T-helper 2 cell treated with Interferon-gamma antibody and Interleukin-4, amounts not matched to agents 5 μg/mL and 100 μg/mL, for 36 hours (primary cell): ENCODE data around the gene USP35.
"Not testable (repeated sequence)": the region's sequence is repeated elsewhere in the genome, so short reads cannot be mapped to it uniquely, and the experiment has no call there.

ENCODE experiments used
- DNase-seq: peaks from one replicate; pipeline ENCODE4 v3.0.0; 2021; ENCODE audit warnings: low spot score
- H3K27ac Mint-ChIP-seq: one replicate; pipeline ENCODE4 v1.8.0; 2021; ENCODE audit warnings: mild to moderate bottlenecking, mixed read lengths
- H3K27me3 Mint-ChIP-seq: one replicate; pipeline ENCODE4 v1.8.0; 2021; ENCODE audit warnings: low read depth, mixed read lengths
- H3K36me3 Mint-ChIP-seq: one replicate; pipeline ENCODE4 v1.8.0; 2021; ENCODE audit warnings: low read depth, mixed read lengths
- H3K4me1 Mint-ChIP-seq: one replicate; pipeline ENCODE4 v1.8.0; 2021; ENCODE audit warnings: low read depth, mixed read lengths
- H3K4me3 Mint-ChIP-seq: one replicate; pipeline ENCODE4 v1.8.0; 2022; ENCODE audit warnings: mild to moderate bottlenecking, moderate library complexity, mixed read lengths
- H3K9me3 Mint-ChIP-seq: one replicate; pipeline ENCODE4 v1.8.0; 2021; ENCODE audit warnings: mixed read lengths

USP35 gene

GRCh38 chr11:78221396-78222315 is 32.9 kb downstream of the USP35 start:
- peaks cover 83% of the 10 kb centered on the region for H3K36me3 Mint-ChIP-seq
- H3K9me3 Mint-ChIP-seq, result no peaks in the 10 kb centered on the region
- peak overlapping the region; percentile 26 for H3K27ac Mint-ChIP-seq
- H3K4me3 Mint-ChIP-seq, result no peak overlapping the region
- no peaks in the 10 kb centered on the region for H3K27me3 Mint-ChIP-seq
- no peak for DNase-seq
- H3K4me1 Mint-ChIP-seq, result peaks cover 38% of the 10 kb centered on the region

DNA sequence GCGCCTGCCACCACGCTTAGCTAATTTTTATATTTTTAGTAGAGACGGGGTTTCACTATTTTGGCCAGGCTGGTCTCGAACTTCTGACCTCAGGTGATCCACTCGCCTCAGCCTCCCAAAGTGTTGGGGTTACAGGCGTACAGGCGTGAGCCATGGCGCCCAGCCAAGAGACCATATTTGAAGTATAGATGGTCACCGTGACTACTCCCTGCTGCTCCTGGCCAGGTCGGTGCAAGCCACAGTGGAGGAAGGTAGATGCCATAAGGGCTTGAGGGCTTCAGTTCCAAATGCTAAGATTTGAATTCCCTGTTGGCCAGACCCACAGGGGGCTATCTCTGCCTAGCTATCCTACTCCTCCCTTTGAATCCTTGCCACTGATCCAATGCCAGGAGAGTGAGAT is 34.0 kb downstream of the USP35 start:
- not testable (repeated sequence) for DNase-seq, H3K27ac Mint-ChIP-seq, H3K4me3 Mint-ChIP-seq, H3K27me3 Mint-ChIP-seq, H3K9me3 Mint-ChIP-seq
- H3K36me3 Mint-ChIP-seq, result peaks cover 83% of the 10 kb centered on the region
- H3K4me1 Mint-ChIP-seq, result peaks cover 41% of the 10 kb centered on the region

- Mint-ChIP-seq H3K4me1 (peaks cover 43% of the 10 kb centered on the region), H3K27me3 (no peaks in the 10 kb centered on the region), H3K9me3 (no peaks in the 10 kb centered on the region), H3K4me3 (no peak overlapping the region), H3K27ac (peak overlapping the region; percentile 73), H3K36me3 (peaks cover 78% of the 10 kb centered on the region)
- no peak for DNase-seq
Observed at GRCh38 chr11:78223320-78223954, 34.7 kb downstream of the USP35 start.

GRCh38 chr11:78224506-78224905 is 35.8 kb downstream of the USP35 start:
- Mint-ChIP-seq H3K27ac (peak overlapping the region; percentile 62), H3K9me3 (no peaks in the 10 kb centered on the region), H3K4me1 (peaks cover 53% of the 10 kb centered on the region), H3K4me3 (no peak overlapping the region), H3K27me3 (no peaks in the 10 kb centered on the region), H3K36me3 (peaks cover 77% of the 10 kb centered on the region)
- DNase-seq, result no peak

GRCh38 chr11:78224906-78225420 is 36.2 kb downstream of the USP35 start:
- H3K27me3 Mint-ChIP-seq, result no peaks in the 10 kb centered on the region
- H3K27ac Mint-ChIP-seq, result peak overlapping the region; percentile 62
- H3K9me3 Mint-ChIP-seq, result no peaks in the 10 kb centered on the region

GRCh38 chr11:78226684-78227680 is 38.3 kb downstream of the USP35 start:
- DNase-seq, result peak; percentile 27
- no peaks in the 10 kb centered on the region for H3K27me3 Mint-ChIP-seq
- peak overlapping the region; percentile 14 for H3K4me3 Mint-ChIP-seq
- no peaks in the 10 kb centered on the region for H3K9me3 Mint-ChIP-seq
- peak overlapping the region; percentile 88 for H3K27ac Mint-ChIP-seq
- peaks cover 76% of the 10 kb centered on the region for H3K36me3 Mint-ChIP-seq
- H3K4me1 Mint-ChIP-seq, result peaks cover 64% of the 10 kb centered on the region

More at GRCh38 chr11:78224906-78225420, 36.2 kb downstream of the USP35 start:
- Mint-ChIP-seq H3K4me3 (no peak overlapping the region), H3K36me3 (peaks cover 78% of the 10 kb centered on the region), H3K4me1 (peaks cover 57% of the 10 kb centered on the region)
- no peak for DNase-seq

GRCh38 chr11:78227921-78228320 is 39.2 kb downstream of the USP35 start:
- H3K9me3 Mint-ChIP-seq, result no peaks in the 10 kb centered on the region
- peaks cover 81% of the 10 kb centered on the region for H3K36me3 Mint-ChIP-seq
- peak overlapping the region; percentile 88 for H3K27ac Mint-ChIP-seq
- no peaks in the 10 kb centered on the region for H3K27me3 Mint-ChIP-seq
- no peak overlapping the region for H3K4me3 Mint-ChIP-seq
- H3K4me1 Mint-ChIP-seq, result peaks cover 71% of the 10 kb centered on the region
- no peak for DNase-seq

- no peaks in the 10 kb centered on the region for H3K9me3 Mint-ChIP-seq
- no peaks in the 10 kb centered on the region for H3K27me3 Mint-ChIP-seq
- H3K36me3 Mint-ChIP-seq, result peaks cover 80% of the 10 kb centered on the region
- H3K4me1 Mint-ChIP-seq, result peaks cover 70% of the 10 kb centered on the region
- DNase-seq, result no peak
- H3K4me3 Mint-ChIP-seq, result no peak overlapping the region
- peak overlapping the region; percentile 22 for H3K27ac Mint-ChIP-seq
Observed at GRCh38 chr11:78228467-78228866, 39.7 kb downstream of the USP35 start.

DNA sequence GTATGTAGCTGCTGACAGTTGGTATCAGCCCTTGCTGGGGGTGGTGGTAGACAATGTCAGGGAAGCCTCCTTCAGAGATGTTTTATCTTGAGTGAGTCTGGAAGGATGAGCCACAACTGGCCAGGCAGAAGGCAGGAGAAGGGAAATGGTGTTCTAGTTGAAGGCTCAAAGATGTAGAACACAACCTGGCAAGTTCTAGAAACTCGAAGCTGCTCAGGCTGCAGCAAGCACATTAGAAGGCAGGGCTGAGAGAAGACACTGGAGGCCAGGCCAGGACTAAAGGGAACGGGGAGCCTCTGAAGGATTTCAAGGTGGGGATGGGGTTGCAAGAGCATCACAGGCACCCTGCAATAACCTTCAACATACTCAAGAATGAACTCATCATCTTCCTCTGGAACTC is 40.4 kb downstream of the USP35 start:
- DNase-seq, result no peak
- Mint-ChIP-seq H3K27me3 (no peaks in the 10 kb centered on the region), H3K9me3 (no peaks in the 10 kb centered on the region), H3K27ac (peak overlapping the region; percentile 22), H3K4me3 (no peak overlapping the region), H3K36me3 (peaks cover 80% of the 10 kb centered on the region), H3K4me1 (peaks cover 67% of the 10 kb centered on the region)

- Mint-ChIP-seq H3K27me3 (no peaks in the 10 kb centered on the region), H3K4me1 (peaks cover 58% of the 10 kb centered on the region), H3K4me3 (peak overlapping the region; percentile 7), H3K27ac (peak overlapping the region; percentile 74), H3K9me3 (no peaks in the 10 kb centered on the region), H3K36me3 (peaks cover 73% of the 10 kb centered on the region)
- DNase-seq, result no peak
Observed at GRCh38 chr11:78230161-78230877, 41.6 kb downstream of the USP35 start.

DNA sequence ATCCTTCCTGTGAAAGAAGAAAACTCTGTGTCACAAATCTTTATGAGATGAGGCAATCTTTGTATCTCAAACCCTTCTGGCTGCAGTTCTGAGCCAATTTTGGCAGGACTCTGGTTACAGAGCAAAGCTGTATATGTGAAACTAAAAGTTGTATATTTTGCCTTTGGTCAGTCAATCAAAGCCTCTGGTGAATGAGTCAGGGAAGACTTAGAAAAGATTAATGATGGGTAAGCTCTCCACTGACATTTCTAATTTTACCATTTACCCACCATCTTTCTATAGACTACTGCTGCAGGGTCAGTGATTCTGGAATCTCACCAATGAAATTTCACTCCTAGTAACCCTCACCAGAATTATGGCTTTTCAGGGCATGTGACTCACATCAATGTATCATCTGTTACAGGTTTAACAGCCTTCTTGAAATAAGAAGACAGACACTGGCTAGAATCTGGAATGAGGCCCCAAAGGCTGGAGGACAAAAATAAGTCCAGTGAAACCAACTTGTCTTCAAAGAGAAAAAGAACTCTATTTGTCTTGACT is 43.3 kb downstream of the USP35 start:
- Mint-ChIP-seq H3K36me3 (peaks cover 77% of the 10 kb centered on the region), H3K4me1 (peaks cover 63% of the 10 kb centered on the region), H3K27me3 (no peaks in the 10 kb centered on the region), H3K9me3 (peaks cover 1% of the 10 kb centered on the region), H3K27ac (peak overlapping the region; percentile 41), H3K4me3 (no peak overlapping the region)
- DNase-seq, result no peak

DNA sequence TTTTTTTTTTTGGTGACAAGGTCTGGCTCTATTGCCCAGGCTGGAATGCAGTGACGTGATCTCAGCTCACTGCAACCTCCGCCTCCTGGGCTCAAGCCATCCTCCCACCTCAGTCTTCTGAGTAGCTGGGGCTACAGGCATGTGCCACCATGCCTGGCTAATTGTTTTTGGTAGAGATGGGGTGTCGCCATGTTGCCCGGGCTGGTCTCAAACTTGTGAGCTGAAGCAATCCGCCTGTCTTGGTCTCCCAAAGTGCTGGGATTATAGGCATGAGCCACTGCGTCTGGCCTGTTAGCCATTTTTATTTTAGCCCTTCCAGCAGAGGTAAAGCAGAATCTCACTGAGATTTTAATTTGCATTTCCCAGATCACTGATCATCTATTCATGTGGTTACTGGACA is 44.3 kb downstream of the USP35 start:
- Mint-ChIP-seq H3K4me1 (peaks cover 61% of the 10 kb centered on the region), H3K36me3 (peaks cover 80% of the 10 kb centered on the region), H3K27ac (peak overlapping the region; percentile 8), H3K9me3 (peaks cover 11% of the 10 kb centered on the region)
- not testable (repeated sequence) for DNase-seq, H3K27me3 Mint-ChIP-seq, H3K4me3 Mint-ChIP-seq

DNA sequence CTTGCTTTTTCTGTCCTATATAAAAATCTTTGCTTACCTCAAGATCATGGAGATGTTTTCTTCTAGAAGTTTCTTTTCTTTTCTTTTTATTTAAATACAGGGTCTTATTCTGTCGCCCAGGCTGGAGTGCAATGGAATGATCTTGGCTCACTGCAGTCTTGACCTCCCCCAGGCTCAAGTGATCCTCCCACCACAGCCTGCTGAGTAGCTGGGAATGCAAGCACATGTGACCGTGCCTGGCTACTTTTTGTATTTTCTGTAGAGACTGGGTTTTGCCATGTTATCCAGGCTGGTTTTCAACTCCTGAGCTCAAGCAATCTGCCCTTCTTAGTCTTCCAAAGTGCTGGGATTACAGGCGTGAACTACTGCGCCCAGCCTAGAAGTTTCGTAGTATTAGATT is 45.3 kb downstream of the USP35 start:
- Mint-ChIP-seq H3K4me1 (peaks cover 57% of the 10 kb centered on the region), H3K4me3 (no peak overlapping the region), H3K36me3 (peaks cover 82% of the 10 kb centered on the region), H3K27ac (no peak overlapping the region), H3K27me3 (no peaks in the 10 kb centered on the region), H3K9me3 (peaks cover 17% of the 10 kb centered on the region)
- DNase-seq, result no peak
